RWPE1 (cell line): Measurements from ENCODE around the gene PPP3R1.
A peak's percentile ranks its signal among the peaks of the same experiment; 100 is the strongest.

Source experiments
- CTCF ChIA-PET: fragments of 350-600 bp; sonication (Branson Sonifier 250); formaldehyde crosslinking; extraction: SDS; loops from one replicate; lab custom pipeline; 2021; lab: Yijun Ruan, JAX
- POLR2A ChIA-PET: fragments of 400-600 bp; formaldehyde crosslinking; extraction: SDS; loops from one replicate; lab custom pipeline; 2020; ENCODE audit warnings: antibody characterized with exemption; ENCODE audit not compliant: low non-redundant PET; lab: Yijun Ruan, JAX
- DNase-seq: peaks from one replicate; pipeline ENCODE4 v3.0.0; 2012; ENCODE audit warnings: low spot score
- H3K27ac ChIP-seq: fragments of 450-650 bp; 2 replicates; pipeline ENCODE4 v1.5.1; 2017
- TF ChIP-seq, protein P1 (sequence below): fragments of 450-650 bp; conservative IDR thresholded peaks from 2 replicates; pipeline ENCODE4 v1.5.1; 2017; ENCODE audit warnings: low read depth, mild to moderate bottlenecking

The PPP3R1 gene

DNA sequence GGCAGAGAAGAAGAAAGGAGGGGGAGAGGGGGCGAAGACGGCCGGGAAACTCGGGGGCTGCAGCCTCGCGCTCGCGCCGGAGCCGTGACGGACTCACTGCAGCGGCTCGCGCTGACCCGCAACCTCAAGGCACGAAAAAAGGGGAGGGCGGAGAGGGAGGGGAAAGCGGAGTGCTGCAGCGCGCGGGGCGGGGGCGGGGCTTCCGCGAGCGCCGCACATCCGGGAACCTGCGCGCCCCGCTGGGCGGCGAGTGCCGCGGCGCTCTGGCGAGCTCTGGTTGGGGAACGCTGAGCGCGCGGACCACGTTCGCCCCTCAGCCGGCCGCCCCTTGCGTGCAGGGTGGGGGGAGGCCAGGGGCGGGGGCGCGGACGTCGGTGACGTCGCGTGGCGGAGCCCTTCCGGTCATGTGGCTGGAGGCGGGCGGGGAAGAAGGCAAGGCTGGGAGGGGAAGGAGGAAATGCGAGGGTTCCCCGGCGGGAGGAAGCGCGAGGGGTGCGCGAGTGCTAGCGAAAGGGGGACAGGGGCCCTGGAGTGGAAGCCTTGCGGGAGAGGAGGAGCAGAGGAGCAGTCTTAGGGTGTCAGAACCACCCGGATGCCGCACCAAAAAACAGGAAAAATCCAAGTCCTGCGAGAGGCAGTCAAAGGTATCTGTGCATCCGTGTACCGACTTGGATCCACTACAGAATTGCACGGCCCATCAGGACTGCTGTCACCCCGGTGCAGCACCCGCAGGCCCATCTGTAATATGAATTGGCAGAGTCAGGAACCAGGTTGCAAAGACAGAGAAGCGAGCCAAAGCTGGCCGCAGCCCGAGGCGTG lies at the start of gene PPP3R1:
TSS of gene PPP3R1 (minus strand) at position 133 of the 819 bp plus-strand sequence. CDS start 405 bp downstream, outside the sequence.
- H3K27ac ChIP-seq = peak within 1 kb of the TSS; percentile 97
- POLR2A ChIA-PET = no interaction called here
- DNase-seq = peak; percentile 88
- CTCF ChIA-PET = interaction anchor here (0.6 to 1.4 kb wide), 3 partner anchors 130 to 672 kb away, joined by 3 to 6 read pairs (median 5); no protein-coding TSS in a partner anchor
- TF ChIP-seq, protein P1, sequence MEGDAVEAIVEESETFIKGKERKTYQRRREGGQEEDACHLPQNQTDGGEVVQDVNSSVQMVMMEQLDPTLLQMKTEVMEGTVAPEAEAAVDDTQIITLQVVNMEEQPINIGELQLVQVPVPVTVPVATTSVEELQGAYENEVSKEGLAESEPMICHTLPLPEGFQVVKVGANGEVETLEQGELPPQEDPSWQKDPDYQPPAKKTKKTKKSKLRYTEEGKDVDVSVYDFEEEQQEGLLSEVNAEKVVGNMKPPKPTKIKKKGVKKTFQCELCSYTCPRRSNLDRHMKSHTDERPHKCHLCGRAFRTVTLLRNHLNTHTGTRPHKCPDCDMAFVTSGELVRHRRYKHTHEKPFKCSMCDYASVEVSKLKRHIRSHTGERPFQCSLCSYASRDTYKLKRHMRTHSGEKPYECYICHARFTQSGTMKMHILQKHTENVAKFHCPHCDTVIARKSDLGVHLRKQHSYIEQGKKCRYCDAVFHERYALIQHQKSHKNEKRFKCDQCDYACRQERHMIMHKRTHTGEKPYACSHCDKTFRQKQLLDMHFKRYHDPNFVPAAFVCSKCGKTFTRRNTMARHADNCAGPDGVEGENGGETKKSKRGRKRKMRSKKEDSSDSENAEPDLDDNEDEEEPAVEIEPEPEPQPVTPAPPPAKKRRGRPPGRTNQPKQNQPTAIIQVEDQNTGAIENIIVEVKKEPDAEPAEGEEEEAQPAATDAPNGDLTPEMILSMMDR = no peak

GRCh38 chr2:68295516-68295915 lies 43.2 kb upstream of the PPP3R1 start:
- DNase-seq = no peak
- POLR2A ChIA-PET = no interaction called here
- no peak overlapping the region for H3K27ac ChIP-seq
- TF ChIP-seq, protein P1 = no peak
- CTCF ChIA-PET = interaction anchor here (1.1 kb wide), 1 partner anchor 12 kb away, joined by 3 read pairs; no protein-coding TSS in a partner anchor

DNA sequence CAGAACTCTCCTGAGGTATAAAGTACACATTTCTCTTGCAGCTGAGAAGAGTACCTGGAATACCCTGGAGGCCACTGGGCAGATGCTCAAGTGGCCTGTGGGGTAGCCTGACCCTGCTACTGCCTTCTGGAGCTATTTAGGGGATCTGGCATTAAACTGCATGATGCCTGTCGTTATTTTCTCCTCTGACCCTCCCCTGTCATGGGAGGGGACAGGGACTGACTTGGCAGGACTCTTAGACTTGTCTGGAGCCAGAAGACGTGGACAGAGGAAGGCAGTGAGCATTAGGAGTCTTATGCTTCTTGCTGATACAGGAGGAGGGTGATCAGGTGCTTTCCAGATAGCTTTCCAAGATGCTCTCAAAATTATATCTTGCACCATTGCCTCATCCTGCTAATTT lies 42.6 kb upstream of the PPP3R1 start:
- ChIA-PET CTCF (no interaction called here), POLR2A (no interaction called here)
- no peak for DNase-seq
- TF ChIP-seq, protein P1 = no peak
- no peak overlapping the region for H3K27ac ChIP-seq

DNA sequence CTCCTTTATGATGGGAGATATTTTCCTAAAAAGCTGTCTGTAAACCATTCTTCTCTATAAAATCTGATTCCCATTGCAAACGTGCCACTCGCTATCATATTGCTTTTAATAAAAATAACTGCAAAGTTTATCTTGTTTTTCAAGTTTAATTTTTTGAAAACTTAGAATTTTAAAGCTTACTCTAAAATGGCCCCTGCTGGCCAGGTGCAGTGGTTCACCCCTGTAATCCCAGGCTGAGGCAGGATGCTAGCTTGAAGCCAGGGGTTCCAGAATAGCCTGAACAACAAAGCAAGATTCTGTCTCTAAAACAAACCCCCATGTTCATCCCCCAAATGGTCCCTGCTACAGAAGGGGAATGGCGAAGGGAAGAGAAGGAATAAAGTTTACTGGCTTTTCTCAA lies 41.9 kb upstream of the PPP3R1 start:
- DNase-seq = no peak
- no peak overlapping the region for H3K27ac ChIP-seq
- ChIA-PET CTCF (interaction anchor here (0.9 to 3.3 kb wide), 2 partner anchors 8 to 11 kb away, joined by 5 to 16 read pairs; no protein-coding TSS in a partner anchor), POLR2A (no interaction called here)
- TF ChIP-seq, protein P1 = no peak

DNA sequence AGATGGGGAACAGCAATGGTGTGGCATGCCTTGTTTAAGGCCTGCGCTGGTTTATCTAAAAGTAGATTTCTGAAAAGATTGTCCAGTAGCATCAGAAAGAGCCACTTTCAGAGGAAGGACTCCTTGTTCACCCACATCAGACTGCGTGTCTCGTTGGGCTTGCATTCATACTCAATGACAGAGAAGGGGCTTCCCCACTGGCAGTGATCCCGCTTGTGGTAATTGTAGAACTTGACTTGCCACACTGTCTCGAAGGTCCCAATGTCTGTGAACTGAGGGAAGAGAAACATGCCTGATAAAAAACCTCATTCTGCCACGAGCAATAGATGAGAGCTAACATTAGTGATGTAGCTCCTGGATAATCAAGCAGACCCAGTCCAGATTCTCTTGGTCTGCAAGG lies 41.4 kb upstream of the PPP3R1 start:
- ChIA-PET CTCF (interaction anchor here (0.9 to 3.3 kb wide), 3 partner anchors 9 to 168 kb away, joined by 3 to 16 read pairs (median 5); no protein-coding TSS in a partner anchor), POLR2A (no interaction called here)
- H3K27ac ChIP-seq = no peak overlapping the region
- no peak for DNase-seq
- TF ChIP-seq, protein P1 = no peak

- DNase-seq = no peak
- ChIA-PET POLR2A (no interaction called here), CTCF (interaction anchor here (1.6 to 3.3 kb wide), 3 partner anchors 10 to 171 kb away, joined by 3 to 21 read pairs (median 16); no protein-coding TSS in a partner anchor)
- TF ChIP-seq, protein P1 = no peak
- no peak overlapping the region for H3K27ac ChIP-seq
Measured at GRCh38 chr2:68293024-68293423, 40.7 kb upstream of the PPP3R1 start.
